ENCODE data around the gene SLC12A3. TPM values are rescaled to one million over a fixed set of nuclear protein-coding genes. Genes with fewer than 3 reads are reported as not detected.

SLC12A3 gene
- polyA plus RNA-seq, 3 donors: 0.03 TPM; not detected in 2

DNA sequence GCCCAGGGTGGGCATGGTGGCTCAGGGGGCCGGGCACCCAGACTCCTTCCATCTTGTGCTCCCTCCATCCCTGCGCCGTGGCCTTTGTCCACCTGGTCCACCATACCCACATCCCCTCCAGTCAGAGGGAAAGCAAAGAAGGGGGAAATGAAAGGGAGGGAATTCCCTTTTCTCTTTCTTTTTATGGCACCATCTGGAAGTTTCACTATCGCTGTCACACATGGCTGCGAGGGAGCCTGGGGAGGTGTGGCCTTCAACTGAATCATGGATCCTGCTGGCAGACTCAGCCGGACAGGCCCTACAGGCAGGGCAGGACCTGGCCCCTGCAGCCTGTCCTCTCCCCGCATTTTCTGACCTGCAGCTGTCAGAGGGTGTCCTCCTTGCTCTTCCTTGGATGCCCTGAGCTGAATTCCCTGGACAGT, 6.2 kb downstream of the SLC12A3 start:
- H3K36me3 Mint-ChIP-seq: no peaks in the 10 kb centered on the region
- no peak overlapping the region for H3K4me2 ChIP-seq (replicated peaks; ENCODE audit: extremely low read depth, low read length, poor library complexity, severe bottlenecking)
- no peak overlapping the region for H3K9ac ChIP-seq (ENCODE audit: insufficient read depth, low read length, poor library complexity, severe bottlenecking)
- H3K27me3 Mint-ChIP-seq (ENCODE audit: low read depth in 3 of 3): peaks cover 0 to 7% (median 2%) of the 10 kb centered on the region in 3 donors
- H3K27me3 ChIP-seq (ENCODE audit: control insufficient read depth in 2 of 2, insufficient read depth in 2 of 2, low read length in 2 of 2): no peaks in the 10 kb centered on the region
- 27% methylated on average over 4 of the region's 7 CpGs for WGBS (ENCODE audit: insufficient coverage)
- no peaks in the 10 kb centered on the region for H4K20me1 ChIP-seq (ENCODE audit: insufficient read depth, low read length)
- intact Hi-C loops (cut with micrococcal nuclease): loop anchor here in 1 of 2 donors (10.0 kb wide), 1 partner anchor 64 kb away; the partner anchor contains the start of gene HERPUD1
- DNase-seq: peak; percentile 18 to 71 (median 27)
- no peak overlapping the region for H3K27ac ChIP-seq (ENCODE audit: low read depth in 1 of 2, low read length in 2 of 2)
- H3K4me1 ChIP-seq (ENCODE audit: control insufficient read depth in 1 of 2, insufficient read depth in 2 of 2, low read length in 2 of 2): peaks cover 10 to 16% of the 10 kb centered on the region in 2 donors
- TF ChIP-seq, protein P1, sequence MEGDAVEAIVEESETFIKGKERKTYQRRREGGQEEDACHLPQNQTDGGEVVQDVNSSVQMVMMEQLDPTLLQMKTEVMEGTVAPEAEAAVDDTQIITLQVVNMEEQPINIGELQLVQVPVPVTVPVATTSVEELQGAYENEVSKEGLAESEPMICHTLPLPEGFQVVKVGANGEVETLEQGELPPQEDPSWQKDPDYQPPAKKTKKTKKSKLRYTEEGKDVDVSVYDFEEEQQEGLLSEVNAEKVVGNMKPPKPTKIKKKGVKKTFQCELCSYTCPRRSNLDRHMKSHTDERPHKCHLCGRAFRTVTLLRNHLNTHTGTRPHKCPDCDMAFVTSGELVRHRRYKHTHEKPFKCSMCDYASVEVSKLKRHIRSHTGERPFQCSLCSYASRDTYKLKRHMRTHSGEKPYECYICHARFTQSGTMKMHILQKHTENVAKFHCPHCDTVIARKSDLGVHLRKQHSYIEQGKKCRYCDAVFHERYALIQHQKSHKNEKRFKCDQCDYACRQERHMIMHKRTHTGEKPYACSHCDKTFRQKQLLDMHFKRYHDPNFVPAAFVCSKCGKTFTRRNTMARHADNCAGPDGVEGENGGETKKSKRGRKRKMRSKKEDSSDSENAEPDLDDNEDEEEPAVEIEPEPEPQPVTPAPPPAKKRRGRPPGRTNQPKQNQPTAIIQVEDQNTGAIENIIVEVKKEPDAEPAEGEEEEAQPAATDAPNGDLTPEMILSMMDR (IDR thresholded peaks at IDR 0.05): no peak
- H2AFZ ChIP-seq (ENCODE audit: insufficient read depth, low read depth, low read length, poor library complexity, severe bottlenecking): no peak overlapping the region
- no peak overlapping the region for H3K4me3 Mint-ChIP-seq
- H3K36me3 ChIP-seq (replicated peaks in 1 of 2; ENCODE audit: control insufficient read depth in 1 of 2, insufficient read depth in 2 of 2, low read length in 2 of 2): no peaks in the 10 kb centered on the region
- H3K9me3 ChIP-seq (replicated peaks in 1 of 2; ENCODE audit: control insufficient read depth in 1 of 2, insufficient read depth in 1 of 2, low read length in 2 of 2): no peaks in the 10 kb centered on the region
- H3K9me3 Mint-ChIP-seq: no peaks in the 10 kb centered on the region
- H3K79me2 ChIP-seq (ENCODE audit: insufficient read depth, low read length): no peaks in the 10 kb centered on the region
- no peak overlapping the region for H3K4me3 ChIP-seq (replicated peaks in 1 of 3; ENCODE audit: low read depth in 2 of 3, low read length in 3 of 3)
- H3K27ac Mint-ChIP-seq: peak overlapping the region in 3 of 7 donors; percentile 10 to 71 (median 42)
- peaks cover 19% of the 10 kb centered on the region for H3K4me1 Mint-ChIP-seq

DNA sequence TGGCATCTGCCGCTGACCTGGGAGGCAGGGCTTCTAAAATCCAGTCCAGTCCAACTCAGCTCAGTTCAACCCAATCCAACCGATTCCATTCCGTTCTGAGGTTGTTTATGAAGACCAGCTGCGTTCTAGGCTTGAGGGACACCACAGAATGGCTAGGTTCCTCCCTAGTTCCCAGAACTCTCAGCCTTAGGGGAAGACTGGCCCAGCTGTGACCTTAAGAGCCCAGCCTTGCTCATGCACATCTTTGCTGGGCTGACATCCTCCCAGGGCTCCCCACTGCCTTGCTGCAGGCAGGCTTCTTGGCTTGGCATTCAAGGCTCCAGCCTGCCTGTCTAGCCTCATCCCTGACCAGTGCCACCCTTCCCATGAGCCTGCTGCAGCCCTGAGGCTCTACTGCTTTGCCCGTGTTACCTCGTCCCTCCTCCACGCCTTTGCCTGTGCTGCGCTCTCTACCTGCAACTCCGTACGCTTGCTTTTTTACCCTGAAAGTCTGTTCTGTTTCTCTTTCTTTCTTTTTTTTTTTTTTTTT, 7.9 kb downstream of the SLC12A3 start:
- Mint-ChIP-seq H3K27me3 (ENCODE audit: low read depth in 3 of 3) (peaks cover 0 to 7% (median 2%) of the 10 kb centered on the region in 3 donors), H3K36me3 (no peaks in the 10 kb centered on the region), H3K4me1 (peaks cover 13% of the 10 kb centered on the region), H3K9me3 (no peaks in the 10 kb centered on the region), H3K4me3 (no peak overlapping the region), H3K27ac (peak overlapping the region in 2 of 7 donors; percentile 62 to 63)
- H3K36me3 ChIP-seq (replicated peaks in 1 of 2; ENCODE audit: control insufficient read depth in 1 of 2, insufficient read depth in 2 of 2, low read length in 2 of 2): no peaks in the 10 kb centered on the region
- H3K4me2 ChIP-seq (replicated peaks; ENCODE audit: extremely low read depth, low read length, poor library complexity, severe bottlenecking): no peak overlapping the region
- H2AFZ ChIP-seq (ENCODE audit: insufficient read depth, low read depth, low read length, poor library complexity, severe bottlenecking): no peak overlapping the region
- no peak overlapping the region for H3K4me3 ChIP-seq (replicated peaks in 1 of 3; ENCODE audit: low read depth in 2 of 3, low read length in 3 of 3)
- H4K20me1 ChIP-seq (ENCODE audit: insufficient read depth, low read length): no peaks in the 10 kb centered on the region
- H3K27me3 ChIP-seq (ENCODE audit: control insufficient read depth in 2 of 2, insufficient read depth in 2 of 2, low read length in 2 of 2): no peaks in the 10 kb centered on the region
- TF ChIP-seq, protein P1 (IDR thresholded peaks at IDR 0.05): no peak
- no peaks in the 10 kb centered on the region for H3K9me3 ChIP-seq (replicated peaks in 1 of 2; ENCODE audit: control insufficient read depth in 1 of 2, insufficient read depth in 1 of 2, low read length in 2 of 2)
- no peak overlapping the region for H3K9ac ChIP-seq (ENCODE audit: insufficient read depth, low read length, poor library complexity, severe bottlenecking)
- peaks cover 10 to 12% of the 10 kb centered on the region in 2 donors for H3K4me1 ChIP-seq (ENCODE audit: control insufficient read depth in 1 of 2, insufficient read depth in 2 of 2, low read length in 2 of 2)
- H3K79me2 ChIP-seq (ENCODE audit: insufficient read depth, low read length): no peaks in the 10 kb centered on the region
- intact Hi-C loops (cut with micrococcal nuclease): loop anchor here in 1 of 2 donors (10.0 kb wide), 1 partner anchor 62 kb away; the partner anchor contains the start of gene HERPUD1
- WGBS (ENCODE audit: insufficient coverage): 37% methylated on average over 4 of the region's 10 CpGs
- no peak overlapping the region for H3K27ac ChIP-seq (ENCODE audit: low read depth in 1 of 2, low read length in 2 of 2)
- no peak for DNase-seq

All from CD14-positive monocyte (primary cell).